ENCODE data around the gene CNN3.
A peak's percentile ranks its signal among the peaks of the same experiment; 100 is the strongest.

Gene CNN3

GRCh38 chr1:94926915-94927404 lies at the start of gene CNN3:
TSS of gene CNN3 (minus strand) at chr1:94927110. CDS start at chr1:94926894, 216 bp downstream.
- DNase-seq, result peak; percentile 82

GRCh38 chr1:94974824-94975223 lies 47.9 kb upstream of the CNN3 start:
- DNase-seq, result no peak

GRCh38 chr1:94974241-94974640 lies 47.3 kb upstream of the CNN3 start:
- no peak for DNase-seq

- no peak for DNase-seq
Observed at GRCh38 chr1:94973309-94973922, 46.5 kb upstream of the CNN3 start.

- DNase-seq, result no peak
Observed at GRCh38 chr1:94971491-94971924, 44.6 kb upstream of the CNN3 start.

- DNase-seq, result no peak
Observed at GRCh38 chr1:94970783-94971182, 43.9 kb upstream of the CNN3 start.

GRCh38 chr1:94969137-94969536 lies 42.2 kb upstream of the CNN3 start:
- DNase-seq, result no peak

GRCh38 chr1:94966033-94966432 lies 39.1 kb upstream of the CNN3 start:
- DNase-seq, result no peak

- no peak for DNase-seq
Observed at GRCh38 chr1:94963864-94964263, 37.0 kb upstream of the CNN3 start.

- no peak for DNase-seq
Observed at GRCh38 chr1:94962409-94963265, 35.7 kb upstream of the CNN3 start.

- no peak for DNase-seq
Observed at GRCh38 chr1:94961988-94962387, 35.1 kb upstream of the CNN3 start.

- DNase-seq, result no peak
Observed at GRCh38 chr1:94961582-94961981, 34.7 kb upstream of the CNN3 start.

GRCh38 chr1:94958081-94958480 lies 31.2 kb upstream of the CNN3 start:
- no peak for DNase-seq

GRCh38 chr1:94955767-94956632 lies 29.1 kb upstream of the CNN3 start:
- DNase-seq, result no peak

- DNase-seq, result no peak
Observed at GRCh38 chr1:94954263-94955220, 27.6 kb upstream of the CNN3 start.

GRCh38 chr1:94953746-94954145 lies 26.8 kb upstream of the CNN3 start:
- no peak for DNase-seq

- DNase-seq, result no peak
Observed at GRCh38 chr1:94953107-94953506, 26.2 kb upstream of the CNN3 start.

- no peak for DNase-seq
Observed at GRCh38 chr1:94952539-94952938, 25.6 kb upstream of the CNN3 start.

GRCh38 chr1:94951509-94952208 lies 24.7 kb upstream of the CNN3 start:
- DNase-seq, result no peak

GRCh38 chr1:94951046-94951445 lies 24.1 kb upstream of the CNN3 start:
- no peak for DNase-seq
